ENCODE data around the gene EXOC3L1.

EXOC3L1 gene, protein sequence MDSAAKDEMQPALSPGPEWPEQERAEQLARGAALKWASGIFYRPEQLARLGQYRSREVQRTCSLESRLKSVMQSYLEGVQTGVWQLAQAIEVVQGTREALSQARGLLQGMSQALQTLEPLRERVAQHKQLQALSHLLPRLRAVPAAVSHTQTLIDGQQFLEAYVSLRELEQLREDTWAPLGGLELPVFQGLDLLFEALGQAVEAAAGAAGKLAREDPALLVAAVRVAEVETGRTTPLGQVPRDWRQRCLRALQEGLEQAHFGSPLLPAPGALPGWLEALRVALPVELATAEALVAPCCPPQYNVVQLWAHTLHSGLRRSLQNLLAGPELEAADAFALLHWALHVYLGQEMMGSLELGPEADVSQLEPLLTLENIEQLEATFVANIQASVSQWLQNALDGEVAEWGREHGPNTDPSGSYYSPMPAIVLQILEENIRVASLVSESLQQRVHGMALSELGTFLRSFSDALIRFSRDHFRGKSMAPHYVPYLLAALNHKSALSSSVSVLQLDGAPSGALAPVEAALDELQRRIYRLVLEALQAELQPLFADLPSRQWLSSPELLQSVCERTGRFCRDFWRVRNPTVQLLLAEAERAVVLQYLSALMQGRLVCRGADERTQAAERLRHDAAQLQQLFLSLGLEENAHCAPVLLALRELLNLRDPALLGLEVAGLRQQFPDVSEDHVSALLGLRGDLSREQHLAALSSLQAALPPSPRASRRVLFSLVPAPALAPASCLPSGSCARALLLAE

DNA sequence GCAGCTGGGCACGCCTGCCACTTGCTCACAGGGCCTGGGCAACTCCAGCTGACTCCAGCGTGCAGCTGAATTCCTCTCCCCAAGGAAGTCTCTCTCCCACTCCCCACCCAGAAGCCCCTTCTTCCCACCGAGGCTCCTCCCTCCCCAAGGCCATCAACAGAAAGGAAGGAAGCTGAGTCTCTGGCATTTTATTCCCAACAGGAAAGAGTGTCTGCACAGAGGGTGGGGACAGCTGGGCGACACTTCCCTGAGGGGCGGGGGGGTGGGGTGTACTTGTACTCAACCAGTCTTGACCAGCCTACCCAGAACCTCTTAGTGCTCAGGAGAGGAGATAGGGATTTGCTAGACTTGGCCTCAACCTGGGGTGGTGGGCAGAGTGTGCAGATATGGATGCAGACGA lies at the start of gene EXOC3L1:
EXOC3L1 (minus strand) TSS at position 96 of the 400 bp plus-strand sequence. CDS start 460 bp downstream, outside the sequence.
- DNase-seq (ENCODE audit: low spot score), result no peak

DNA sequence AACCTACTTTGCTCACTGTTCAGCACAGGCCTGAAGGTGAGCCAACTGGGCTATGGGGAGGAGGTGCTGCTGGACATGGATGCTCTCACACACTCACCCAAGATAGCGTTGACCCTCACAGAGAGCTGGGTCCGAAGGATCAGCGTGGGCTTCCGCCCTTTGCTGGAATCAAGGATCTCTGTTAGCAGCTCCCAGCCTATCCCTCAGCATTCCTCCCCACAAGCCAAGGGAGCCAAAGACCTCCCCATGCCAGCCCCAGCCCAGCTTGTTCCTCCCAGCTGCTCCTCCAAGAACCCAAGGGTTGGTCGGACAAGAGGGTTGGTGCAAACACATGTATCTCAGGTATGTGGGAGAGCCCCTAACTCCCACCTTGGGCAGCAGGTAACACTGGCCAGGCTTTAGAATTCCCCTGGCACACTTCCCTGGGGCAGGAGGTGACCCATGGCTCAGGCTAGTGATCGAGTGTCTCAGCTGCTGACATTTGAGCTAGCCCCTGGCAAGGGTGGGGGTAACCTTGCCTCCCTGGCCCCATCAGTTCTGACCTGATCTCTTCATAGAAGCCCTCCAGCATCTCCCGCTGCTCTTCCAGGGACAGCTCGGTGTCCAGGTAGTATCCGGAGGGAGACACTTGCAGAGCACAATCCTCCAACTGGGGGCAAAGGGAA lies 49.0 kb upstream of the EXOC3L1 start:
- no peak for DNase-seq (ENCODE audit: low spot score)

DNA sequence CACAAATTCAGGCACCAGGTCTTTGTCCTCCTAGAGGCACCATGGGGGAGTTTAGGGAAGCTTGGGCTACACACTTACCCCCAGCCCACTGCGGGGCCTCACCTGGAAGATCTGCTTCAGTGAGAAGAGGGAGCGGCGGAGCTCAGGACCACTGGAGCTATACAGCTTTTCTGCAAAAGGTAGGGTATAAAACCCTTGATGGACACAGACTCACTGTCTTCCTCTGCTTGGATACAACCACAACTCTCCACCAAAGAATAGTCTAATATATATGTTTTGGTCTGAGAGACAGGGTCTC lies 48.3 kb upstream of the EXOC3L1 start:
- no peak for DNase-seq (ENCODE audit: low spot score)

DNA sequence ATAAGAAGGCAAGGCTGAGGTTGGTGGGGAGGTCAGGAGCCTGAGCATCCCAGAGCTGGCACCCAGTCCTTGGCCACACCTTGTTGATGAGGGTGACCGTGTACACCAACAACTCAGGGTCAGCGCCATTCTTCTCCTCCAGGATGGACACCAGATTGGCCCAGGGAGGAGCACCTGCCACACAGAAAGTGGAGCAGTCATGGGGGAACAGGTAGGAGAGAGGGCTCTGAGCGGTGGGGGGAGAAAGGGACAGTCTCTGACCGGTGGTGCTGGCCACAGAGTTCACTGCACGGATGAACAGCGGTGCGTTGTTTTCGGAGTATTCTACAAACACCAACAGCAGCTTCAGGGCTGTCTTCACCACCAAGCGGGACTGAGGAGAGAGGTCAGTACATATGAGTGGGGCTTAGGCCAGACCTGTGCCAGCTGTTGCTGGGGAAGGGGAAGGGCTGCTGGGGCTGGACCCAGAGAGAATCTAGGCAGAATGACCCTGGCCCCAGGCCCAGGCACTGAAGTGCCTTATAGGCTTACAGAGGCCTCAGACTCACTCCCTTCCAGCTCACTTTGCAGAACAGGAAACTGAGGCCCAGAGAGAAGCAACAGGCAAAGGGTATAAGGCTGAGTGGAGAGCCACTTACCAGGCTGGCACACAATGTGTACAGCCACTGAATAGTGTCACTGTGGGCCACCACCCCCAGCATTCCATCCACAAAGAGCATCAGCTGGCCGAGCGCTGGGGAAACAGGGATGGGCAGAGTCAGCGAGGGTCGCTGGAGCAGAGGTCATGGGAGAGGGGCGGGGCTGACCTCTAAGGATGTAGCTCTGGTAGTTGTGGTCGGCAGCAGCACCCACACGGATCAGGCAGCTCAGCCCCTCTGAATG lies 47.7 kb upstream of the EXOC3L1 start:
- DNase-seq (ENCODE audit: low spot score), result no peak

DNA sequence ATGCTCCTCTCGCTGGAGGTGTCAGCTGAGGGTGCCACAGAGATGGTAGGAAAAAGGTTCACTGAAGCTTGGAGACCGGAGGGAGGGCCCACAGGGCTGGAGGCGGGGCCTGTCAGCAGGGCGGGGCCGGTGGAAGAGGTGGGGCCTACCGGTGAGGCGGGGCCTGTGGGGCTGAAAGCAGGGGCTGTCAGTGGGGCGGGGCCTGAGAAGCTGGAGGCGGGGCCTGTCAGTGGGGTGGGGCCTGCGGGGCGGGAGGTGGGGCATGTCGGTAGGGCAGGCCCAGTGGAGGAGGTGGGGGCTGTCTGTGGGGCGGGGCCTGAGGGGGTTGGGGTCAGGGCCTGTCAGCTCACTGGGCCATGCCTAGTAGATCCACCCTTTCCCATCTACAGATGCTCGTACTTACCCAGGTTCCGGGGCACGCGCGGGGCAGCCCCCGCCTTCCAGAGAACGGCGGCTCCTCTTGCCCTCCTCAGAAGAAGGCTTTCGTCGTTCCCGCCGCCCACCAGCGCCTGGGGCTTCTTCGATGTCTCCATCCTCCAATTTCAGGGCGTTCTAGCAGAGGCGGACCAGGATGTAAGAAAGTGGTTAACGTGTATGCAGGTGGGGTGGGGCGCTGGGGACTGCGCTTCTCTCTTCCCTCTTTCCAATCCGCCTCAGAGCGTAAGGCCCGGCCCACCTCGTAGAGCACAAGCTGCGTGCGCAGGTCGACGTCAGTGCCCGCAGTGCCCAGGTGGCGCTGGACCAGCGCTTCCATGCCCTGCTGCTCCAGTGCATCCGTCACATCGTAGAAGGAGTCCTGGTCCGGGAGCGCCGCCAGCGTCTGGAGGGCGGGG lies 46.8 kb upstream of the EXOC3L1 start:
- DNase-seq (ENCODE audit: low spot score), result no peak

DNA sequence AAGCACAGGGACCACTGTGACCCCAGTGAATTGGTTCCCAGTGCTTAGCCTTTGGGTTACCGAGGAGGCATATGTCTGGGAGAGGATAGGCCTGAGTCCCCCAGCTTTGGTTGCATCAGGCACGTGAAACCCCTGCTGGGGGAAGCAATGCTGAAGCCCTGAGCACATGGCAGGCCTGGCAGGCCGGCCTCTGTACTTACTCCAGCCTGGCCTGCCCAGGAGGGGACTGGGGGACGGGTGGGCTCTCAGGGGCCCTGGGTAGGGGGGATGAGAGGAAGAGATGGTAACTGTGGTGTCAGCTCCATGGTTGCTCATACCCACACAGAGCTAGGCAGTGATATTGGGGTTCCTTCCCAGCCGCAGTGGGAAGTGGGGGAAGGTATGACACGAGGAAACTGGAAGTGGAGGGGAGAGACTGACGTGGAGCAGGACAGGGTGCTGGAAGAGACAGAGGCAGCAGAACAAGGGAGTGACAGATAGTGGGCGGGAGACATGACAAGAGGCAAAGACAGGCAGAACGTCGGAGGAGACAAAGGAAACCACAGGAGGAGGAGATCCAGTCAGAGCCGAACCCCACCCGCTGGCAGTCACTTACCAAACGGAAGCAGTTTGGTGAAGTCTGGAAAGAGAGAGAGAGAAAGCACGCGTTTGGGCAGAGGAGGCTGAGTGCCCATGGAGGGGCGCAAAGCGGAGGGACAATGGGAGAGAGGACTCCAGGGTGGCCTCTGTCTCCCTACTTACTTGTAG lies 46.1 kb upstream of the EXOC3L1 start:
- no peak for DNase-seq (ENCODE audit: low spot score)

DNA sequence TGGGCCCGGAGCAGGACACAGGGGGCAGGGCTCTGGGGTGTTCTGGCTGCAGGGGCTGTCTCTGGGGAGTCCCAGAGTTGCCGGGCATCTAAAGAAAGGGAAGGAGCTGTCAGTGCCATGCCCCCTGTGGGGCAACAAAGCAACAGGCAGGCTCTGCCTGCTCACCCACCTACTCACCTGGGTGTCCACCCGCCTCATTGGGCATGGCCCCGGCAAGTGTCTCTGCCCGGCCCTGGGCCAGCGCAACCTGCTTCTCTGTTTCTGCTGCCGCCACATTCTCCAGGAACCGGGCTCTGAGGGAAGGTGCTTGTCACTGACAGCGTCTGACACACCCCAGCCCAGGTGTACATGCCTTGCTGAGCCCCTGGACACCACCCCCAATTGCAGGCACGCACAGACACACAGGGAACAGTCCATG lies 44.3 kb upstream of the EXOC3L1 start:
- DNase-seq (ENCODE audit: low spot score), result no peak

DNA sequence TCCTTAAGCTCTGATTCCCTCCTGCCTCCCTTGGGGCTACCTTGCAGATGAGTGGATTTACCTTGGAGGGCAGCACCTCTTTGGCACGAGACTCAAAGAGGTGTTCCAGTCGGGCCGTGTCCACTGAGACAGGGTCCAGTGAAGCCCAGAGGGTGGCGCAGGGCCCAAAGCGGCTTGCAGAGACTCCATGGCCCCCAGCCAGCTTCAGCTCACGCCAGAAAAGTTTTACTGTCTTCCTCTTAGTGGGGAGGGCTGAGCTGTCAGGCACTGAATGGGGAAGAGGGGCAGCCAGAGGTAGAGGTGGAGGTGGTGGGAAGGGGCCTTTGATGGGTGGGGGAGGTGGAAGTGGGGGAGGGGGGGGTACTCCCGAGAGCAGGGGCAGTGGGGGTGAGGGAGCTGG lies 43.7 kb upstream of the EXOC3L1 start:
- no peak for DNase-seq (ENCODE audit: low spot score)

DNA sequence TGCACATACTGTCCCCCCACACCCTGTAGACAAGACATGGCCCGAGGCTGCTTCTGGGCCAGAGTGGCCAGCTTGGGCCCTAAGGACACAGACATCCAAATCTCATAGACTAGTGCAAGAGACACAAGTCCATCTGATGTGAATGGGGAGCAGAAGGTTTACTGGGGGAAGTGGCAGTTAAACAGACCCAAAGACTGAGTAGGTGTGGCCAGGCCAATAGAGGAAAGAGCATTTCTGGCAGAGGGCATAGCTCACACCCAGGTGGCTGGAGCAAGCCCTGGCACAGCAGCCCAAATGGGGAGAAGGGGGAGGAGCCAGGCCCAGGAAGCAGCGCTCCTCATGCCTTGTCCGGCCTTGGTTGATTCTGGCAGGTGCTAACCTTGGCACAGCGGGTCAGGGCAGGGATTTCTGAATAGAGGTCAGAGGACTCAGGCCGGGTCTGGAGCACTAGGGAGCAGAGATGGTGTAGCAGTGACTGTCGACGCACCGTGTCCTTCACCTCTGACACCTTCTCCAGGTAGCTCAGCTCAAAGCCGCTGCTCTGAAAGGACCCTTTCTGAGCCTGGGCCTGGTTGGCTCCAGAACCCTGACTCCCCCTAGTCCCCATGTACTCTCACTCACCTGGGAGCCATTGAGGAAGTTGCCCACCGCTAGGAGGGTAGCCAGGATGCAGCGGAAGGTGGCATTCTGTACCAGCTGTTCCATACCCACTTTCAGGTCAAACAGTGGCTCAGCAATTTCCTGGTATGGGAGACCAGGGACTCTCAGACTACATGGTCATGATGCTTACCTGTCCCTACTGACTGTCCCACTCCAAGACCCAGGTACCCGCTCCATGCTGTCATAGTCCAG lies 41.1 kb upstream of the EXOC3L1 start:
- no peak for DNase-seq (ENCODE audit: low spot score)

DNA sequence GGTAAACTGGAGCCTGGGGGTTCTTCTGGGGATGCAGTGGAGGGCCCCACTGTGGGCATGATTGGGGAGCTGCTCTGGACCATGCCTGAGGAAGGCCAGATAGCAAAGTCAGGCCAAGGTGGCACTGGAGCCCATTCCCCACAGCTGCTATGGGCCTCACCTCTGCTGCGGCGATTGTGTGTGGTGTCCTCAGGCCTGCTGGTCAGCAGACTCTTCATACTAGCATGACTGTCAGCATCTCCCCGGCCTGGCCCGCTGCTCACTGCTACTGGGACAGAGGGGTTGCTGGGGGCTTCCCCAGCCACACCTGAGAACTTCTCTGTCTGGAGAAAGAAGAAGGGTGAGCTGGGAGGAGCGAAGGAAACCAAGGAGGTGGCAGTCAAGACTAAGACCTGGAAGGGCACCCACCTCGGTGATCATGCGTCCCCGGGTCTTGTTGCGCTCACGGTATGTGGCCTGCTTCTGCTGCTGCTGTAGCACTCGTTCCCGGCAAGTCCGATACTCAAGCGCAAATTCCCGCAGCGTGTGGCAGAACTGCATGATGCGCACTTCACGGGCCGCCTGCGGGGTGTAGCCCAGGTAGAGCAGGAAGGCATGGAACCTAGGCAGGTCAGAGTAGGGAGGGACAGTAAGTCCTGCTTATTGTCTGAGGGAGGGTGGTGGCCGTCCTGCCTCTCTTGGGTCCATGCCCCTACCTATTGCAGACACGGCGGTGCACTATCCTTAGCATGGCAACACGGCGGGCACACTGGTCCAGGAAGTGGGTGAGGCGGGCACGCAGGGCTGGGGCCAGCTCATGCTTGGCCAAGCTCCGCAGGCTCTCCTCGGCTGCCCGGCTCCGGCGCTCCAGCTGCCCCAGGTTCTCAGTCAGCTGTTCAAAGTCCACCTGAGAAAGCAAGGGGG lies 40.2 kb upstream of the EXOC3L1 start:
- no peak for DNase-seq (ENCODE audit: low spot score)

DNA sequence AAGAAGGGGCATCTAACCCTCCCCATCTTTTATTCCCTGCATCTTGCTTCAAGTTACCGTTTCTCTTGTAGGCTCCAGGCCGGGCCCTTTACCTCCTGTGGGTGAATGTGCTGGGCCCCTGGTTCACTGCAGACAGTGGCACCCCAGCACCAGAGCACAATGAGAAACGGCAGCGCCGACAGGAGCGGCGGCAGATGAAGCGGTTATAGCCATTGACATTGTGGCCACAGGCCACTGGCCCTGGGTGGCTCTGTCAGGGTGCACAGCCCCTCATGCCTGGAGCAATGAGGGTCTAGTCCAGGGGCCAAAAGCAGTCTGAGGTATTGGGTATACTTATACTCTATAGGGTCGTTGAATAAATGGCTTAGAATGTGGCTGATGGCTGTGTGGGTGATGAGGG lies 39.0 kb upstream of the EXOC3L1 start:
- no peak for DNase-seq (ENCODE audit: low spot score)

DNA sequence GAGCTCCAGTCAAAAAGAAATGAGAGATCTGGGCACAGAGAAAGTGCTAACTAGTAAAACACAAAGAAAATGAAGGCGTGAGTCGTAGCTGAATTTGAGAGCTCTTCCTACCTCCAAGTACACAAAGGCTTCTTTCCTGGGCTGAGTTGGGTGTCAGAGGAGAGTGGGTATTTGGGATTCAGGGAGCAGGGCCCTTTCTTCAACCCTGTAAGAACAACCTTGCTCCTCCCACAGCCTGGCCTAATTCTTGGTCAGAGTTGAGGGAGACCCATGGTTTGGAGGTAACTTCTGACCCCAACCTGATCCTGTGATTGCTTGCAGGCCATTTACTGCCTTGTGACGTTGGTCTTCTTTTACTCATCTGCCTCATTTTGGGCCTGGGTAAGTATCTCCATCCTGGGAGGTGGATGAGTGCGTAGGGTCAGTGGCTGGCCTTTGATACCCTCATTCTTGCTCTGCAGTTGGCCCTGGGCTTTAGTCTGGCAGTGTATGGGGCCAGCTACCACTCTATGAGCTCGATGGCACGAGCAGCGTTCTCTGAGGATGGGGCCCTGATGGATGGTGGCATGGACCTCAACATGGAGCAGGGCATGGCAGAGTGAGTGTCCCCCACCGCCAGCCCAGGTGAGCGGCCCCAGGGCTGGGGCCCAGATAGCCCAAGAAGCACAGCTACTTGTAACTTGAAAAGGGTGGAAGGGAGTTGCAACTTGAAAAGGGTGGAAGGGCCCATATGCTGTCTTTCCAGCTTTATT lies 38.3 kb upstream of the EXOC3L1 start:
- no peak for DNase-seq (ENCODE audit: low spot score)

DNA sequence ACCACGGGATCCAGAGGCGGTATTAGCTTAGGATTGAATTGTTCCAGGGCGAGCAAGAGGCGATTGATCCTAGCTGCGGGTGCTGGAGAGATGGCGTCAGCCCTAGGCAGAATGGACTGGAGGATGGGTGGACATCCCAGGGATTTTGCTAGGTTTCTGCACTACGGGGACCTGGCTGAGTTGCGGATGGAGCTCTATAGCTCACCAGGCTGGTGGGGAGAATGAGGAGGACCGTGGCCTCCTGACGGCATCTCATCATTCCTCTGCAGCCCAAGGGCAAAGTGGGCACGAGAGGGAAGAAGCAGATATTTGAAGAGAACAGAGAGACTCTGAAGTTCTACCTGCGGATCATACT lies 37.6 kb upstream of the EXOC3L1 start:
- no peak for DNase-seq (ENCODE audit: low spot score)

DNA sequence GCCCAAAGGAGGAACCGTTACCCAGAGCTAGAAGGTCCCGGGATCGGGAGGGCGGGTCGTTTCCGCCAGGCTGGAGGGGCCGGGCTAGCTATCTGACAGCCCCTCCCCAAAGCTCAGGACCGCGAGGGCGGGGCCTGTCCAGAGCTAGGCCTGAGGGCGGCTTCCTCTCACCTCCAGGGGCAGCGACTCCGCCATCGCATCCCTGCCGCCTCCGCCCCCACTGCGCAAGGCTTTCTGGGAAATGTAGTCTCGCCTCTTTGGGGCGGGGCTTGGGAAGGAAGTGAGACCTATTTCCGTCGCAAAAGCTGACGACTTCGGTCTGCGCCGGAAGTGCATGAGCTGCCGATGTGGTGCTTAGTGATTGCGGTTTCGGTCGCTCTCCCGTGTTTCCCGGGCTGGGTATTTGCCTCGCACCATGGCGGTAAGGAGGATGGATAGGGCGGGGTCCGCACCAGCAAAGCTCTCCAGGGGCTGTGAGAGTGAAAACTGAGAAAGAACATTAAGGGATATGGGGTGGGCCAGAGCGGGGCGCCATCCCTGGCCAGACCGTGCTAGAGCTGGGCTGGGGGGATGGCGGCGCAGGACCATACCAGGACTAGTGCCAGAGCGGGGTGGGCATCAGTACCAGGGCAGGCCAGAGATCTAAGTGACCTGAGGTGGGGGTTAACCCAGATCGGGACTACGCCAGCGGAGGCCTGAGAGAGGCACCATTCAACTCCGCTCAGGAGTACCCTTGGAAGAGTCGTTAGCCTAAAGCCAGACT lies 37.0 kb upstream of the EXOC3L1 start, which contains the start of gene TMEM208:
TMEM208 (plus strand) TSS at position 327 of the 763 bp plus-strand sequence; CDS start at position 416, 89 bp downstream.
- DNase-seq (ENCODE audit: low spot score), result peak; percentile 97

DNA sequence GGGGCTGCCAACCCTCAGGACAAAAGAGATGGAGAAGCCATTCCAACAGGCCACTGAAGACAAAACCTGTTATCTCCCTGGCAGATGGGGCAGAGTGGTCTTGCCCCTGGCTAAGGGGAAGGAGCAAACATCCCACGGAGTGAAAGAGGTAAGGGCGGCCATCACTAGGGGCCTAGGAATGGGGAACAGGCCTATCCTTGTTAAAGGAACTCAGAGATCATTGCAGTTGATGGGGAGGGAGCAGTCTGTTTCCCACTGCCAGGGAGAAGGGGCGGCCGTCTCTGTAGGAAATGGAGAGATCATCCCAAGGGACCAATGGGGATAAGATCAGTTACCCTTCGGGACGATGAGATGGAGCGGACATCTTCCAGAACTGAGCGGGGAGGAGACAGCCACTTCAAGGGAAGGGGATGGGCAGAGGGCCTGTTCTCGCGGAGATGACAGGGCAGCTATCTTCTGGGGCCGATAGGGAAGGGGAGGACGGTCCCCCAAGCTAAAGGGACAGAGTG lies 36.4 kb upstream of the EXOC3L1 start:
- DNase-seq (ENCODE audit: low spot score), result no peak

DNA sequence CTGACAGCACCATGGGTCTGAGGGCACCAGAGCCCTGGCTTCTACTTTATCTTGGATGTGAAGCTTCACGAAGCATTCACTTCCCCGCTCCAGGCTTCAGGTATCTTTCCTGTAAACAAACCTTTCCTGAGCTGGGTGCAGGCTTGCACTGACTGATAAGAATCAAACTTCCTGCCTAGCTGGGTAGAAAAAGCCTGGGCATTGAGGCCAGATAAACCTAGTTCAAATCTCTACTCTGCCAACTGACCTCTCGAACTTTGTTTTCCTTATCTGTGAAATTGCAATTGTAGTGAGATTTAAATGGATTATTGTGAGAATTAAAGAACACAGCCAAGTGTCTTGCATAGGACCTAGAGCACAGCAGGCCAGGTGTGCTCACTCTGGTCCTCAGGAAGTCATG lies 34.1 kb upstream of the EXOC3L1 start:
- no peak for DNase-seq (ENCODE audit: low spot score)
